ENCODE measurements around the gene NR1I3.
A peak's percentile ranks its signal among the peaks of the same experiment; 100 is the strongest.

Gene NR1I3

DNA sequence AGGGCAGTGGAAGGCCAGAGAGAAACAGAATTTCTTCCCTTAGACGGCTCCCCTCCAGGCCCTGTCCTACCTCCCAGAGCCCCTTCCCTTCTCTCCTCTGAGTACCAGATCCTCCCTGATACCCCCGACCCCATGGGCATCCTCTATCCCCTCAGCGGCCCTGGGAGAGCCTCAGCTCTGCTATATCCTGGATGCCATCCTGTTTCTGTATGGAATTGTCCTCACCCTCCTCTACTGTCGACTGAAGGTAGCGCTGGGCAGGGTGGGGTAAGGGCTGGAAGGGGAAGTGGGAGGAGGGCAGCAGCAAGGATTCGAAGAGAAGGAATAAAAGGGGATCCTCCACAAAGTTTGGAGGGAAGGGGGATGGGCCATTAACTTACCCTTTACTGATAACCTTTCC, 20.2 kb downstream of the NR1I3 start:
- DNase-seq: no peak

DNA sequence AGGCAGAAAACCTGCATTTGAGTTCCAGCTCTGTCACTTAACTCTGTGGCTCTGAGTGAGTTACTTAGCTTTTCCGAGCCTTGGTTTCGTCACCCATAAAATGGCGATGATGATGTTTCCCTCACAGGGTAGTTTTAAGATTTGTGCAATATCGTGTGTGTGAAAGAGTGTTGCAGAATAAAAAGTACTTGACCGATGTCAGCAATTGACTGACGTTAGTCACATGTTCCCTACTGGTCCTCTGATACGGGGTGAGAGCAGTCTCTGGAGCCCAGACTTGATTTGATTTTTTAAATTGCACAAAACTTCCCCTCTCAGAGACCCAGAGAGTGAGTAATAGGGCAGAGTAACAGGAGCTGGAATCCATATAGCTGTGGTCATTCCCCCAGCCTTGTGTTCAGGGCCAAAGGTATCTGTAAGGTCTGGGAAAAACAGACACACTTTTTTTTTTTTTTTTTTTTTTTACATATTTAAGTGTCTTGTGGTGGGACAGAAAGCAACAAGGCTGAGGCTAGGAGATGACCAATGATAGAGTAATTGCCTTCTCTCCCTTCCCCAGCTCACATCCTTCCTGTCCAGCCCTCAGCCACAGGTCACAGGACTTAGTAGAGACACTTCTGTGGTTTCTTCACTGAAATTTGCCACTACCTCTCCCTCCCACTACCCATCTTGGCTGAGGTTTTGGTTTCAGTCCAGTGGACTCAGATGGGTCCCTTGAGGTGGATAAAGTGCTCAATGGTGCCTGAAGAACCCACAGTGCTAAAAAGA, 20.9 kb downstream of the NR1I3 start:
- DNase-seq: no peak

DNA sequence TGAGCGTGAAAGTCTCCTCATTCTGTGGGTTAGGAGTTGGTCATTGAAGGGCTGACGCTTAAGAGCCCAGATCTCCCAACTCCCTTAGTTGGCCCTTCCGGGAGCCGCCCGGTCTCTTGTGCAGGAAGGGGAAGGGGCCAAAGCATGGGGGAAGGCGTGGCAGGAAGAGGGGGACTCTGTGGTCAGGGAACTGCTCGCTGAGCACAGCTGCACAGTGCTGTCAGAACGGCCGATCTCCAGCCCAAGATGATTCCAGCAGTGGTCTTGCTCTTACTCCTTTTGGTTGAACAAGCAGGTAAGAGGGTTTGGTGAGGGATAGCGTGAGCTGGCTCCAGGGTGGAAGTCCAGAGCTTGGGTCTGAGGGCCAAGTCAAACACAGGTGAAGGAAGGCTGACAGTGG, 22.9 kb downstream of the NR1I3 start, which contains the start of gene FCER1G:
Gene FCER1G (plus strand): TSS at position 220 of the 400 bp plus-strand sequence. CDS start 27 bp downstream, at position 247.
- DNase-seq: no peak

DNA sequence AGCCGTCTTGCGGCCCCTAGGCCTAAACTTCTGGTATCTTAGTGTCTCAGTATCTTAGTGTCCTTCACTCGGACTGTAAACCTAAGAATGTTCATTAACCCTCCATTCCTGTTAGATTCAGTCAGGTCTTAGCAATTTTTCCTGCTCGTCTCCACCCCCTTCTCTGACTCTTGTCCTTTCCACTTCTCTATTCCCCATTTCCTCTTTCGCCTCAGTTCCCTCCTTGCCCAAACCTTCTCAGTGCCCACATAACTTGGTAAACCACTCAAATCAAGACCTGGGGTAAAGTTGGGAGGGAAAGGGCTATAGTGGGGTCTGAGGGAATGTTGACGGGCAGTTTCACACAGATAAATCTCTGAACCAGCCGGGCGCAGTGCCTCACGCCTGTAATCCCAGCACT, 23.6 kb downstream of the NR1I3 start:
- no peak for DNase-seq

DNA sequence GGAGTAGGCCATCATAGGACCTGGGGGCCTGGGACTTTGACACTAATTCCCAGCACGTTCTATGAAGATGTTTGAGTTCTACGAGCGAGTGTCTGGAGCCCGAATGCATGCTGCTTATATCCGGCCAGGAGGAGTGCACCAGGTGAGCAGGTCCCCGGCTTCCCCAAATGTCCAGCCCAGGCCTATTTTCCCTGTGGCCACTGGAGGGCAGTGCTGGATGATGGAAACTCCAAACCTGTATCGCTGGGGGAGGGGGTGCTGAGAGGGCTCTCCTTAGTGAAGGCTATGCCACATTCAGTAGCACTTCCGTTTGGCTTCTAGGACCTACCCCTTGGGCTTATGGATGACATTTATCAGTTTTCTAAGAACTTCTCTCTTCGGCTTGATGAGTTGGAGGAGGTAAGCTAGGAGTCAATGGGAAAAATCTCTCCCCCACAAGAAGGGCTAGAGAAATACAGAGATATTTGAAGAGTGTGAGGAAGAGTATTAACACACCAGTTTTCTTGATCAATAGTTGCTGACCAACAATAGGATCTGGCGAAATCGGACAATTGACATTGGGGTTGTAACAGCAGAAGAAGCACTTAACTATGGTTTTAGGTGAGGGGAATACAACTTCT, 28.1 kb downstream of the NR1I3 start:
- peak; percentile 56 for DNase-seq

DNA sequence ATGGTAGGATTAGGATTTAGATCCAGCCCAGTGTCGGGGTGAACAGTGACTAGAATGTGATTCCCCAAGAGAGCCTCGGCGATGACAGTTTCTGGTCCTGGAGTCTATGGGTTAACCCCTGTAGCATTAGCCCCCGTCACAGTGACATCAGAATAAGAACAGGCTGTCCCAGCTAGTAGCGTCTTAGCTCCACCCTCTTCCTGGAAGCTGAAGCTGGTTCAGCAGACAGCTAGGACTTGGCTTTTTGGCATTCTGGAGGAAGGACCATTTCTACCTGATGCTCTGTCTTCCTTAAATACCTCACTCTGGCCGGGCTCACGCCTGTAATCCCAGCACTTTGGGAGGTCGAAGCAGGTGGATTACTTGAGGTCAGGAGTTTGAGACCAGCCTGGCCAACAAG, 30.8 kb downstream of the NR1I3 start:
- no peak for DNase-seq

DNA sequence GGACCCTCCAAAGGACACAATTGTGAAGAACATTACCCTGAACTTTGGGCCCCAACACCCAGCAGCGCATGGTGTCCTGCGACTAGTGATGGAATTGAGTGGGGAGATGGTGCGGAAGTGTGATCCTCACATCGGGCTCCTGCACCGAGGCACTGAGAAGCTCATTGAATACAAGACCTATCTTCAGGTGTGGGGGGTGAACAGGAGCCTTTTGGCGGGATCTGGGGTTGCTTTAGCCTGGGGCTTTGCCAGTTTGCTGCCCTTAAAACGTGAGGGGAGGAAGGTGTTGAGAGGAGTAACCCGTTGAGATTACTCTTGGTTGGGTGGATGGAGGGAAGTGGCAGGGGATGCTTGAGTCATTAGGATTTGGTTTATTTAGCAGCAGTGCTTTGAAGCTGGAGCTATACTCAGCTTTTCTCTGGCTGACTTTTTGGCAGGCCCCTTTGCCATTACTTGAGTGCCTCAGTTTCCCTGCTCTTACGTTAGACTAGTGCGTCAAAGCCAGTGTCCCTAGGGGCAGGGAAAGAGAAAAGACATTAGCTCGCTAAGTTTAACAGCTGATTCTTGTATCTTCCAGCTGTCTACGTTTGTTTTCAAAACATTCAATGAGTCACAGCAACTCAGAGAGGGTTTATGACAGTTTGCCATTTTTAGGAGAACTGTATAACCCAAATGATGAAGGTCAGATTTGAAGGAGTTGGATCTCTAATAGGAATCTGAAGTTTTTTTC, 31.4 kb downstream of the NR1I3 start:
- DNase-seq: no peak

DNA sequence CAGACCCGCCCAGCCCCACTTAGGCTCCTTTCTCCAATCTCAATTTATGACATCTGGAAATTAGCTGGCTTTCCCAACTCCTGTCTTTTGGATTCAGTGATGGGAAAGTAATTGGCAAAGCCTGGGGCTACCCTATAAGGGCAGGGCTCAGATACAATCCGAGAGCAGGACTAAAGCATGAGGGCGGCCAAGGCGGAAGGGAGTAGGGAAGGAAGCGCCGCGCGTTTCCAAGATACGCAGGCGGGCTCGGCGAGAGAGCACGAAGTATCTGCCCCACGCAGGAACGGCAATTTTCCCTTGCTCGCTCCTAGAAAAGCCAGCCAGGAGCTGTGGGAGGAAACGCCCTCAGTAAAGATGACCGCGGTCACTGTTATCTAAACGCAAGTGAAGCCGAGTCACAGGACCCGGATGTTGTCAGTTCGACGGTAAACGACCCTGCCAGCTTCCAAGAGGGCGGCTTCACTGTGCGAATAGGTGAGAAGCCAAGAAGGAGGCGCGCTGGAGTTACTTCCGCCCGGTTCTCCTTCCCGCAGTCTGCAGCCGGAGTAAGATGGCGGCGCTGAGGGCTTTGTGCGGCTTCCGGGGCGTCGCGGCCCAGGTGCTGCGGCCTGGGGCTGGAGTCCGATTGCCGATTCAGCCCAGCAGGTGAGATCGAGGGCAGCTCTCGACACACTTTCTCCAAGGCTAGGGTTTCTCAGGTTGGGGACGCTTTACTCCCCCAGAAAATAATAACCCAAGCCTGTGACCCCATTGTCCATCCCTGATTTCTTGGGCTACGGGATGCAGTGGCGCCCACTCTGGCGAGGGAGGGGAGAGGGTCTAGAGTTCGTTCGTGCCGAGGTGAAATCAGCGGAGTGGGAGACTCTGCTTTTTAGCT, 35.9 kb downstream of the NR1I3 start, which contains the start of gene NDUFS2:
Gene NDUFS2 (plus strand): TSS at position 532 of the 877 bp plus-strand sequence. CDS start 19 bp downstream, at position 551.
- DNase-seq: peak; percentile 92

DNA sequence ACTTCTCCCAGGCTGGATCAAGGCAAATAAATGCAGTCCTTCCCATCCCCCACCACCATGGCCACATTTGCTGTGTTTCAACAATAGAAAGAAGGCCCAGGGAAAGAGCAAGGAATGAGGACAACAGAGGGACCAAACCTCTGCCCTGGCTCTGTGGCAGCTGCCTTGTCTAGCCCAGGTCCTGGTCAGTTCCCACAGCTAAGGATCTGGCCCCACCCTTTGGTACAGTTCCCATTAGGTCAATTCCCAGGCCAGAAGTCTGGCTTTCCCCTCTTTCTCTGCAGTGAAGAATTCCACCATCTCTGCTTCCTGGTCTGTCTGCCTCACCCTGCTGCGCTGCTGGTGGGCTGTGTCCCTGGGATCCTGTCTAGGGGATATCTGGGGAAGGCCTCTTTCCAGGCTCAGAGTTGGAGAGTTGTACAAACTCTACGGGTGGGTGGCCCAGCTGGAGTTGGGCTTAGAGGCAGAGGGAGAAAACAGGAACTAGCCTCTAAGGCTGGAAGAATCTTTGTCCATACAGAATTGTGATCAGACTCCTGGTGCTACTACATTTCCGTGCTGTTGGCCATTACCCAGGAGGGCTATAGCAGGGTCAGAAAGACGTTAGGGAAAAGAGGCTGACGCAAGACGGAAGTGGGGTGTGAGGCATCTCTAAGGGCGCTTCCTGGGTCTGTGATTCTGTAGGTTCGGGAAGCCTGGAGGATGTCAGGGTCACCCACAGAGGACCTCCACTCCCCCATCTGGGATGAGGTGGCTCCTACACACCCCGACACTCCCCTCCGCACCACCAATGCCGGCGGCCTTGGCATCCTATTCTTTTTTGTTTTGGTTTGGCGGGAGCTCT, 36.8 kb downstream of the NR1I3 start:
- no peak for DNase-seq

DNA sequence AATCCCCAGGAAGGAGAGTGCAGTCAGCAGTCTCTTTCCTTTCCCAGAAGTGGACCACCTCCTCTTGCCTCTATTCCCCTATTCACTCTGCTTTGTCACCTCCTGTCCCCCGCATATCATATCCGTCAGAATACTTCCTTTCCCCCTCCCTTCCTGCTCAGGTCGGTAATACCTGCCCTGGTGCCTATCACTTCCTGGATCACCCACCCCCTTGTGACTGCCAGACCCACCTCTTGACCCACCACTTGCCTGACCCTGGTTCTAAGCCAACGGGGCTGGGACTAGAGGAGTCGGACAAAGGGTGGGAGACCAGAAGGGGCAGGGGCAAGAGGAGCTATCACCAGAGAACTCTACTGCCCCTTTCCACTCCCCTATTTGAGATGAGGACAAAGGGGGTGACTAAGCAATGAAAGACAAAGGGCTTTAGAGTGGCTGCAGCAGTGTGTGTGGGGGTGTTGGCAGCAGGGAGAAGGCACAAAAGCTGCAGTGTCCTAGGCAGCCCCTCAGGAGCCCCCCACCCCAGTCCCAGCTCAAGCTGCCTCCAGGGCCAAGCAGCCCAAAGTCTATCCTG, 37.5 kb downstream of the NR1I3 start:
- no peak for DNase-seq

DNA sequence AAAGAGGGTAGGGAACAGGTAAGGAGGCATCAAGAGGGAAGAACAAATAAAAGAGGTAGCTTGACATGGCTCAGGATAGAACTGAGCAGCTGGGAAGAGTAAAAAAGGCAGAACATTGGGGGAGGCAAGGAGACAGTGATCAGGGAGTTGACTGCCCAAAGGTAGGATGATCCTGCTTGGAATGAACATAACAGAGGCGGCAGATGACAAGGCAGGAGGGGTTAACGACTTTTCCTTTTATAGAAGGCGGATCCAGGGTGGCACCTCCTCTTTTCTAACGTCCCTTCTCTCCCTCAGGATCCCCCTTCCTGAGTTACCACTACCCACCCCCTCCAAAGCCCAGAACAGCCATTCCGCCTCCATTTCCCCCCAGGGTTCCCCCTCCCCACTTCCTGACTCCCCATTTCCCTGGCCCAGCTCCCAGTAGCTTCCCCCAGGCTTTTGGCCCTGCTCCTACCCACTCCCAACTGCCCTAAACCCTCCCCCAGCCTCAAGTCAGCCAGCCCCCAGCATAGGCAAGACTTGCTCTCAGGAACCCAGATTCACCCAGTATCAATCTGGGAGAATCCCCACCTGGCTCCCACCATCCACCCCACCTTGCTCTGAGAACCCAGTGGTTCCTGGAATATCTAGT, 38.4 kb downstream of the NR1I3 start:
- no peak for DNase-seq

DNA sequence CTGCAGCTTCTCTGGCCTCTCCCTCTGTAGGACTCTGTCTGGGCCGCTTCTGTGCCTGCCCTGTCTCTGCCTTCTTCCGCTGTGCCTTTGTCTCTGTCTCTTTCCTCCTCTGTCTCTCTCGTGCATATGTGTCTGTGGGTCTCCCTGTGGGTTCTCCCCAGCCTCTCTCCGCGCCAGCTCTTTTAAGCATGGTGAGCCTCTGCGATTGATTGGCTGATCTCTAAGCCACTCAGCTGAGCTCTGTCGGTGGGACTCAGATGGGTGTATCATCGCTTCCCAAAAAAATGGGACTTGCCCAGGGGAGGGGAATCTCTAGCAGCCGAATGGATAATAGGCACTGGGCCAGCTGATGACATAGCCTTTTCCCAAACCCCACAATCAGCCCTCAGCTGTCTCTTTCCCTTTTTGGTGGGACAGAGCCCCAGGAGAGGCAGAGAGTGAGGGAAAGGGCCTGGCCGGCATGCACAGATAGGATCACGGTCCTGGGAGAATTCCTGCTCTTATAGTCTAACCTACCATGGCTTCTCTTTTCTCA, 39.0 kb downstream of the NR1I3 start, which contains the start of gene ADAMTS4:
Gene ADAMTS4 (minus strand): TSS at position 158 of the 535 bp plus-strand sequence. CDS start 427 bp downstream, outside the sequence.
- no peak for DNase-seq

DNA sequence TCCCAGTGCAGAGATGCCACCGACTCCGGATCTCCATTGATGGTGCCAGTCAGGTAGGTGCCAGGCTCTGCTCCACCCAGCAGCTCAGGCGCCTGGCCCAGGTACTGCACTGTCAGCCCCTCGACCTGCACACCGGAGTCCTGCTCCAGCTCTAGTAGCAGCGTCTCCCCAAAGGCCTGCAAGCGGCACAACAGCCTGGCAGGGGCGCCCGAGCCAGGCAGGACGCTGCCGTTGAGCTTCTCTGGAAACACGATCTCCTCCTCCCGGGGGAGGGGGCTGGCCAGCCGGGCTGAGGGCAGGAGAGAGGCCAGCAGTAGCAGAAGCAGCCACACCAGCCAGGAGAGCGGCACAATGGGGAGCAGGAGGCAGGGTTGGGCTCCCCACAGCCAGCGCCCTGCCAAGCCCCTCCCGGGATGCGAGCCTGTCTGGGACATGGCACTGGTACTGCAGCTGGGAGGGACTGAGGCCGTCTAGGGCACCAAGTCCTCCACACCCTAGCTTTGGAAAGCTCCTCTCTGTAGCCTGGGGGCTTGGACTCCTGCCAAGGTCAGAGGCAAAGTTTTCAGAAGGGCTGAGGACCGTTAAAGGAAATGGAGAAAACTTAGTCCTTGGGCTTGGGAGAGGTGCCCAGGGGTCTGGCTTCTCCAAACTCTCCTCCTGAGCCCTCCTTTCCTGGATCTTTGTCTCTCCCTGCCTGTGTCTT, 39.7 kb downstream of the NR1I3 start:
- DNase-seq: no peak

DNA sequence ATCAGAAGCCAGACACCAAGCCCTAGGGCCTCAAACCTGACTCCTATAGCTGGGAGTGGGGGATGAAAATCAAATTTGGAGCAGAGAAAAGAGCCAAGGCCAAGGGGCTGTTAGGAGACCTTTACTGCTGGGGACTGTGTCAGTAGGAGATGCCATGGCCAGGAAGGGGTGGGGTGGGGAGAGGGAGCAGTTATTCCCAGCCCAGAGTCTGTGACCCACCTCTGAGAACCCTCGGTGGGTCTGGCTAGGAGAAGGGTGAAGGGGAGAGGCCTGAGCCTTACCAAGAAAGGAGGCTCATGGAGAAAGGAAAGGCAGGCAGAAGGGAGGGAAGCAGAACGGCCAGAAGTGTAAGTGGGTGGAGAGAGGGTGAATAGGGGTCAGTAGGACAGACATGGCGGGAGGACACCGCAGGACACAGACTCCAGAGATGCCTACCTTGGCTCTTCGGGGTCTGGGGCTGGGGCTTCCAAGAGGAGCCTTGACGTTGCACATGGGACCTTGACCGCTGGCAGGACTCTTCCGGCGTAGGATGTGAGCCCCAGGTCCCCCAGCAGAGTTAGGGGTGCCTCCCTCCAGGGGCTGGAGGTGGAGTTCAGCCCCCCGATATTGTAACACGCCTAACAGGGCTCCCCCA, 40.3 kb downstream of the NR1I3 start:
- DNase-seq: no peak

DNA sequence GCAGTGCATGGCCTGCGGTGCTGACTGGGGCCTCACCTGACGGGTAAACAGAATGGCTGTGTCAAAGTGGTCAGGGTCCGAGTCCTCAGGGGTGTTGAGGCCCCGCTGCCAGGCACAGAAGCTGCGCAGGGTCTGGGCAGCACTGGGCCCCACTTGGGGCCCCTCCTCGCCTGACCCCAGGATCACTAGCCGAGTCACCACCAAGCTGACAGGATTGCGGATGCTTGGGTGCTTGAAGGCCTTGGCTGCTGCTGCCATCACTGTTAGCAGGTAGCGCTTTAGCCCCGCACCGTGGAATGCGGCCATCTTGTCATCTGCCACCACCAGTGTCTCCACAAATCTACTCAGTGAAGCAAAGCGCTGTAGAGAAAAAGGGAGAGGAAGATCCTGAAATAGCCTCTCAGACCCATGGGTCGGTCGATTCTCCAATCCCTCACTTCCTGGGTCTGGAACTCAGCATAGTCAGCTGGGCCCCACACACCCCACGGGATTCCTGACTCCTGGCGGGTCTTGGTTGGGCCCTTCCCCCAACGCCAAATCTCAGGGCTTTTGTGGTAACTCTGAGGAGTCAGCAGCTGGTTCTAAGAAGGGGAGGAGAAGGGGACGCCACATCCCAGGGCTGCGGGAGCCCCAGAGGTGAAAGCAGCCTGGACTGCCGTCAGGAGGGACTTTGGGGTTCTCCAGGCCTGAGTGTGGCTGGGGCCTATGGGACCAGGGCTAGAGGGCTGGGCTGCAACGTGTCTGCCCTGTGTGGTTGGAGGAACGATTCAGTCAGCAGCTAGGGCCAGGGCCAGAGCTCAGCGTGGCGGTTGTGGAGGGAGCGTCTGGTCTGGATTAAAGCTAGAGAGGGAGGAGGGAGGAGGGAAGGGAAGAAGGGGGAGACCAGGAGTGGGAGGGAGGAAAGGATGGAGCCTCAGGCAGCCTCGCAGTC, 41.2 kb downstream of the NR1I3 start:
- no peak for DNase-seq

DNA sequence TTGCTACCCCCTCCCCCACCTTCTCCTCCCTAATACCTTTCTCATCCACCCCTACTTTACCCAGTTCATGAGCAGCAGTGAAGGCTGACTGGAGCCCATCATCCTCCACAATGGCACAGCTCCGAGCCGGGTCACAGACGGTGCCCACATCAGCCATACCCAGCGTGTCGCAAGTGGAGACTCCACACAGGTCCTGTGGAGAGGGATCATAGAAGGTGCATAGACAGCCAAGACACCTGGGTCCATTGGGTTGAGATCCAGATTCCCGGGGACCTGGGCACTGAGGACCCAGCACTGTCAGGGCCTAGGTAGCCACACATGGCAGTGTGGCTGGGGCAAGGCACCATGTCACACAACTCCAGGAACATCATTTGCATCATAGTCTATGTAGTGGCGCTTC, 41.9 kb downstream of the NR1I3 start:
- no peak for DNase-seq

DNA sequence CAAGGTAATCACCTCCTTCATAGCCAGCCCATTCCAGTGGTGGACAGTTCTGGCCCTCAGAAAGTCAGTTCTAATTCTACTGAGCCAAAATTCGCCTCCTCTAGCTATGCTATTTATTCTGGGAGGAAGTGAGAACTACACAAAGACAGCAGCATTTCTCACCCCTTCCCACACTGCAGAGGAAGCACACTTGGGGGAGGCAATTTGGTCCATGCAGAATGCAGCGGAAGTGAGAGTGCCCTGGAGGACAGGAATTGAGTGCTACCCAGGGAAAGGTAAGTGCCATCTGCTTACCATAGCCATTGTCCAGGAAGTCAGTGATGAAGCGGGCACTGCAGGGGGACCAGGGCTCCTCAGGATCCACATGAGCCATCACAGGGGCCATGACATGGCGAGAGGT, 42.8 kb downstream of the NR1I3 start:
- no peak for DNase-seq

All from T-helper 9 cell (primary cell).